Measurements from ENCODE around the gene PRDM16.

- no peak for TF ChIP-seq CTCF (IDR thresholded peaks at IDR 0.05)
- TF ChIP-seq EZH2 (IDR thresholded peaks at IDR 0.05; ENCODE audit: borderline replicate concordance, insufficient read depth, low read depth, low read length, poor library complexity, severe bottlenecking): no peak
Observed at GRCh38 chr1:3094863-3095780, 26.1 kb downstream of the PRDM16 start.
